Panc1 (cell line): Measurements from ENCODE around the gene ZNF324B. TPM values are rescaled to one million over a fixed set of nuclear protein-coding genes. Genes with fewer than 3 reads are reported as not detected.

Experiments used
- ATAC-seq: fragments of 200-7000 bp; cut with Tn5 transposase; 2 replicates; pipeline ENCODE4 v1.9.1; 2020; ENCODE audit warnings: mild to moderate bottlenecking, moderate library complexity
- BruUV-seq: library from RNA; stranded (reverse); fragments of 400-500 nt; replicated peaks from 2 replicates; lab custom pipeline; 2021; lab: Mats Ljungman, UMichigan
- CTCF ChIA-PET: fragments of 300-600 bp; sonication (Branson Sonifier 250); formaldehyde crosslinking; loops from one replicate; lab custom pipeline; 2022; ENCODE audit warnings: antibody characterized with exemption; lab: Charles Lee
- POLR2A ChIA-PET: fragments of 300-600 bp; sonication (Branson Sonifier 250); formaldehyde crosslinking; loops from one replicate; lab custom pipeline; 2022; ENCODE audit warnings: antibody characterized with exemption; lab: Charles Lee
- DNase-seq: peaks from one replicate; pipeline ENCODE4 v3.0.0-alpha.2; 2010; ENCODE audit warnings: low read depth, low spot score
- H3K27ac ChIP-seq: 2 replicates; pipeline ENCODE4 v1.5.1; 2011; ENCODE audit warnings: mild to moderate bottlenecking, low read length, inconsistent platforms
- H3K27me3 ChIP-seq: fragments of 200-500 bp; sonication (Bioruptor generic); 2 replicates; pipeline ENCODE4 v1.6.0; 2014; ENCODE audit warnings: low read length, inconsistent platforms; ENCODE audit not compliant: control insufficient read depth, insufficient read depth
- H3K36me3 ChIP-seq: fragments of 200-500 bp; sonication (Bioruptor generic); 2 replicates; pipeline ENCODE4 v1.5.1; 2014; ENCODE audit warnings: inconsistent platforms, mild to moderate bottlenecking, low read length, moderate library complexity; ENCODE audit not compliant: control insufficient read depth, insufficient read depth
- H3K4me1 ChIP-seq: 2 replicates; pipeline ENCODE4 v1.5.1; 2011; ENCODE audit warnings: inconsistent platforms, mild to moderate bottlenecking, low read length, moderate library complexity; ENCODE audit not compliant: control insufficient read depth, insufficient read depth
- H3K4me3 ChIP-seq, 2 experiments: 2 replicates each; pipeline ENCODE4 v1.5.1; 2011 to 2012; ENCODE audit warnings: low read depth in 2 of 2, low read length in 2 of 2, mild to moderate bottlenecking in 2 of 2, inconsistent platforms in 1 of 2, moderate library complexity in 1 of 2
- H3K9me3 ChIP-seq: fragments of 200-500 bp; sonication (Bioruptor generic); 2 replicates; pipeline ENCODE4 v1.5.1; 2014; ENCODE audit warnings: low read depth, mild to moderate bottlenecking, inconsistent platforms, low read length, moderate library complexity; ENCODE audit not compliant: control insufficient read depth, insufficient read depth
- POLR2AphosphoS5 ChIP-seq: IDR thresholded peaks from 2 replicates; pipeline ENCODE4 v1.6.1; 2012; ENCODE audit warnings: mild to moderate bottlenecking, low read depth, low read length, moderate library complexity
- SIN3A ChIP-seq: IDR thresholded peaks from 2 replicates; pipeline ENCODE4 v1.6.1; 2012; ENCODE audit warnings: low read depth, mild to moderate bottlenecking, low read length, moderate library complexity, borderline replicate concordance; ENCODE audit not compliant: insufficient read depth
- TCF7L2 ChIP-seq: IDR thresholded peaks from 2 replicates; pipeline ENCODE4 v1.6.1; 2011; ENCODE audit warnings: mild to moderate bottlenecking, low read depth, low read length, inconsistent platforms
- in situ Hi-C: cut with HindIII; loops from 2 replicates; pipeline ENCODE4 v1.10.0; 2016; ENCODE audit warnings: low sequenced_read_pairs, low pct_unique_long_range_greater_than_20kb
- intact Hi-C: fragments of 100-400 bp; cut with micrococcal nuclease; formaldehyde crosslinking; loops from one replicate; pipeline ENCODE4 v1.10.0; 2022; ENCODE audit not compliant: unreplicated experiment
- total RNA-seq: library from RNA; stranded (reverse); gene quantifications from one replicate; pipeline ENCODE4 v1.2.1, GENCODE V29; 2021; ENCODE audit not compliant: unreplicated experiment
- TF ChIP-seq, protein P1 (sequence below), 2 experiments: IDR thresholded peaks; 2 replicates each; pipeline ENCODE4 v1.6.1; 2011 to 2012; ENCODE audit warnings: low read depth in 2 of 2, control low read depth in 1 of 2, low read length in 1 of 2, mild to moderate bottlenecking in 1 of 2, moderate library complexity in 1 of 2; ENCODE audit not compliant: insufficient read depth in 1 of 2
- TF ChIP-seq, protein P2 (sequence below): fragments of 450-650 bp; IDR thresholded peaks from 2 replicates; pipeline ENCODE4 v1.5.1; 2017; ENCODE audit warnings: mild to moderate bottlenecking

ZNF324B gene
- total RNA-seq, 1 experiment from 2014 or later, result 7.8 TPM

DNA sequence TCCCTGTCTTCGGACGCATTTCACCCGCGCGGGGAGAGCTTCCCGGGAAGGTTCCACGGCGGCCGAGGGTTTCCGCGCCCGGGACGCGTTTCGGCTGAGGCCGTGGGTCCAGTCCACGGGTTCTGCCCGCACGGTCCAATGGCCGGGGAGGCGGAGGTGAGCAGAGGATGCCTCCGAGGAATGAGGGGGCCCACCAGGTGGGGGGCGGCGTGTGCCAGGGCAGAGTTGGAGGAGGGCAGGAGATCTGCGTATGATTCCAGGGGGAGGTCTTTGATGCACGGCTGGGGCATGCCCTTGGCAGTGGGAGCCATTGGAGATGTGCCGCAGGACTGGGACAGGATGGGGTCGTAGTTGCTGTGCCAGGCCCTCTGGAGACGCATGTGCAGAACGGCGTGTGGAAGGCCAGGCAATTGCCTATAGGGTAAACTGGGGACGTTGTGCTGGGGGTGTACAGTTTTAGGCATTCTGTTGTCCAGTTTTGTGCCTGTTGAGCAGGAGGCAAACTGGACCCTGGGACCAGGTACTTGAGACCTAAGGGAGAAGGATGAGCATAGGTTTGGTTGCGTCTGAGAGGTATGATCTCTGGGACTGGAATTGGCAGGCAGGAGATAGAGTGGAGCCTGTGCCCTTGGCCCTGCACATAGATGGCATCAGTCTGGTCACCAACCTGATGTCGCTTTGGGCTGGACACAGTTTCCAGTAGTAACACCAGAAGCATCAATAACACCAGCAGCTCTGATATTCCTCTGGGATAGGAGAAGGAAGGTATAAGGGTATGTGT lies 42.2 kb upstream of the ZNF324B start:
- no peak for TF ChIP-seq TCF7L2
- TF ChIP-seq, protein P1, sequence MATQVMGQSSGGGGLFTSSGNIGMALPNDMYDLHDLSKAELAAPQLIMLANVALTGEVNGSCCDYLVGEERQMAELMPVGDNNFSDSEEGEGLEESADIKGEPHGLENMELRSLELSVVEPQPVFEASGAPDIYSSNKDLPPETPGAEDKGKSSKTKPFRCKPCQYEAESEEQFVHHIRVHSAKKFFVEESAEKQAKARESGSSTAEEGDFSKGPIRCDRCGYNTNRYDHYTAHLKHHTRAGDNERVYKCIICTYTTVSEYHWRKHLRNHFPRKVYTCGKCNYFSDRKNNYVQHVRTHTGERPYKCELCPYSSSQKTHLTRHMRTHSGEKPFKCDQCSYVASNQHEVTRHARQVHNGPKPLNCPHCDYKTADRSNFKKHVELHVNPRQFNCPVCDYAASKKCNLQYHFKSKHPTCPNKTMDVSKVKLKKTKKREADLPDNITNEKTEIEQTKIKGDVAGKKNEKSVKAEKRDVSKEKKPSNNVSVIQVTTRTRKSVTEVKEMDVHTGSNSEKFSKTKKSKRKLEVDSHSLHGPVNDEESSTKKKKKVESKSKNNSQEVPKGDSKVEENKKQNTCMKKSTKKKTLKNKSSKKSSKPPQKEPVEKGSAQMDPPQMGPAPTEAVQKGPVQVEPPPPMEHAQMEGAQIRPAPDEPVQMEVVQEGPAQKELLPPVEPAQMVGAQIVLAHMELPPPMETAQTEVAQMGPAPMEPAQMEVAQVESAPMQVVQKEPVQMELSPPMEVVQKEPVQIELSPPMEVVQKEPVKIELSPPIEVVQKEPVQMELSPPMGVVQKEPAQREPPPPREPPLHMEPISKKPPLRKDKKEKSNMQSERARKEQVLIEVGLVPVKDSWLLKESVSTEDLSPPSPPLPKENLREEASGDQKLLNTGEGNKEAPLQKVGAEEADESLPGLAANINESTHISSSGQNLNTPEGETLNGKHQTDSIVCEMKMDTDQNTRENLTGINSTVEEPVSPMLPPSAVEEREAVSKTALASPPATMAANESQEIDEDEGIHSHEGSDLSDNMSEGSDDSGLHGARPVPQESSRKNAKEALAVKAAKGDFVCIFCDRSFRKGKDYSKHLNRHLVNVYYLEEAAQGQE (IDR thresholded peaks at IDR 0.05; ENCODE audit: insufficient read depth in 1 of 2, low read depth in 2 of 2, low read length in 1 of 2), result no peak
- no peak for TF ChIP-seq POLR2AphosphoS5
- no peak for TF ChIP-seq SIN3A
- TF ChIP-seq, protein P2, sequence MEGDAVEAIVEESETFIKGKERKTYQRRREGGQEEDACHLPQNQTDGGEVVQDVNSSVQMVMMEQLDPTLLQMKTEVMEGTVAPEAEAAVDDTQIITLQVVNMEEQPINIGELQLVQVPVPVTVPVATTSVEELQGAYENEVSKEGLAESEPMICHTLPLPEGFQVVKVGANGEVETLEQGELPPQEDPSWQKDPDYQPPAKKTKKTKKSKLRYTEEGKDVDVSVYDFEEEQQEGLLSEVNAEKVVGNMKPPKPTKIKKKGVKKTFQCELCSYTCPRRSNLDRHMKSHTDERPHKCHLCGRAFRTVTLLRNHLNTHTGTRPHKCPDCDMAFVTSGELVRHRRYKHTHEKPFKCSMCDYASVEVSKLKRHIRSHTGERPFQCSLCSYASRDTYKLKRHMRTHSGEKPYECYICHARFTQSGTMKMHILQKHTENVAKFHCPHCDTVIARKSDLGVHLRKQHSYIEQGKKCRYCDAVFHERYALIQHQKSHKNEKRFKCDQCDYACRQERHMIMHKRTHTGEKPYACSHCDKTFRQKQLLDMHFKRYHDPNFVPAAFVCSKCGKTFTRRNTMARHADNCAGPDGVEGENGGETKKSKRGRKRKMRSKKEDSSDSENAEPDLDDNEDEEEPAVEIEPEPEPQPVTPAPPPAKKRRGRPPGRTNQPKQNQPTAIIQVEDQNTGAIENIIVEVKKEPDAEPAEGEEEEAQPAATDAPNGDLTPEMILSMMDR, result no peak
- ChIA-PET CTCF (no interaction called here), POLR2A (interaction anchor here (0.5 to 1.2 kb wide), 2 partner anchors 66 to 135 kb away, joined by 4 read pairs; partner anchors contain the start of gene ZNF446)
- intact Hi-C loops, result no loop called here
- H3K4me3 ChIP-seq, result peak overlapping the region; percentile 86 to 97
- no peaks in the 10 kb centered on the region; the same call in 1 of the 2 replicates for H3K36me3 ChIP-seq
- no peaks in the 10 kb centered on the region for H3K9me3 ChIP-seq
- no peaks in the 10 kb centered on the region for H3K27me3 ChIP-seq
- H3K27ac ChIP-seq, result peak overlapping the region; percentile 91
- H3K4me1 ChIP-seq, result peaks cover 15% of the 10 kb centered on the region
- DNase-seq (no peak), ATAC-seq (peak; percentile 67)
- in situ Hi-C loops, result no loop called here
- BruUV-seq, result TSS peak; percentile 41

DNA sequence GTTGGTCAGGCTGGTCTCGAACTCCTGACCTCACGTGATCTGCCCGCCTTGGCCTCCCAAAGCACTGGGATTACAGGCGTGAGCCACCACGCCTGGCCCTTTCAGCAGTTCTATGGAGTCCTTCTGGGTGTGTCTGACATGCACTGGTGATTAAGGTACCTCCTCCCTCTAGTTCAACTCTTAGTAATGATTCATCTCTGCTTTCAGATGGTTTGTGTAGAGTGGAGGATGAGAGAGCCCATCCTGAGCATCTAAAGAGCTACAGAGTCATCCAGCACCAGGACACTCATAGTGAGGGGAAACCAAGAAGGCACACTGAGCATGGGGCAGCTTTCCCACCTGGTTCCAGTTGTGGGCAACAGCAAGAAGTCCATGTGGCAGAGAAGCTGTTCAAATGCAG lies 34.8 kb upstream of the ZNF324B start:
- intact Hi-C loops (no loop called here), in situ Hi-C loops (no loop called here)
- no peaks in the 10 kb centered on the region for H3K27me3 ChIP-seq
- H3K9me3 ChIP-seq, result peaks cover 4% of the 10 kb centered on the region; the same call in 1 of the 2 replicates
- CTCF ChIA-PET, result no interaction called here
- H3K4me3 ChIP-seq, result no peak overlapping the region
- H3K27ac ChIP-seq, result no peak overlapping the region
- TF ChIP-seq SIN3A (no peak), TCF7L2 (no peak), POLR2AphosphoS5 (no peak)
- TF ChIP-seq, protein P1 (IDR thresholded peaks at IDR 0.05; ENCODE audit: insufficient read depth in 1 of 2, low read depth in 2 of 2, low read length in 1 of 2), result no peak
- TF ChIP-seq, protein P2, result no peak
- ATAC-seq, result no peak
- H3K4me1 ChIP-seq, result no peaks in the 10 kb centered on the region
- H3K36me3 ChIP-seq, result peaks cover 8% of the 10 kb centered on the region; the same call in 1 of the 2 replicates
- DNase-seq, result no peak
- POLR2A ChIA-PET, result interaction anchor here (0.5 kb wide), 1 partner anchor 46 kb away, joined by 6 read pairs; no protein-coding TSS in a partner anchor
- BruUV-seq, result no TSS peak
